Measurements from ENCODE around the gene AFMID.
"Not testable (repeated sequence)": the region's sequence is repeated elsewhere in the genome, so short reads cannot be mapped to it uniquely, and the experiment has no call there.

AFMID gene

DNA sequence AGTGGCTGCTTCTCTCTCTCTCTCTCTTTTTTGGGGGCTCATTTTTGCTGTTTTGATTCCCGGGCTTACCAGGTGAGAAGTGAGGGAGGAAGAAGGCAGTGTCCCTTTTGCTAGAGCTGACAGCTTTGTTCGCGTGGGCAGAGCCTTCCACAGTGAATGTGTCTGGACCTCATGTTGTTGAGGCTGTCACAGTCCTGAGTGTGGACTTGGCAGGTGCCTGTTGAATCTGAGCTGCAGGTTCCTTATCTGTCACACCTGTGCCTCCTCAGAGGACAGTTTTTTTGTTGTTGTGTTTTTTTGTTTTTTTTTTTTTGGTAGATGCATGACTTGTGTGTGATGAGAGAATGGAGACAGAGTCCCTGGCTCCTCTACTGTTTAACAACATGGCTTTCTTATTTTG is 36.6 kb downstream of the AFMID start:
- no peak for DNase-seq (ENCODE audit: low read depth in 2 of 2)

DNA sequence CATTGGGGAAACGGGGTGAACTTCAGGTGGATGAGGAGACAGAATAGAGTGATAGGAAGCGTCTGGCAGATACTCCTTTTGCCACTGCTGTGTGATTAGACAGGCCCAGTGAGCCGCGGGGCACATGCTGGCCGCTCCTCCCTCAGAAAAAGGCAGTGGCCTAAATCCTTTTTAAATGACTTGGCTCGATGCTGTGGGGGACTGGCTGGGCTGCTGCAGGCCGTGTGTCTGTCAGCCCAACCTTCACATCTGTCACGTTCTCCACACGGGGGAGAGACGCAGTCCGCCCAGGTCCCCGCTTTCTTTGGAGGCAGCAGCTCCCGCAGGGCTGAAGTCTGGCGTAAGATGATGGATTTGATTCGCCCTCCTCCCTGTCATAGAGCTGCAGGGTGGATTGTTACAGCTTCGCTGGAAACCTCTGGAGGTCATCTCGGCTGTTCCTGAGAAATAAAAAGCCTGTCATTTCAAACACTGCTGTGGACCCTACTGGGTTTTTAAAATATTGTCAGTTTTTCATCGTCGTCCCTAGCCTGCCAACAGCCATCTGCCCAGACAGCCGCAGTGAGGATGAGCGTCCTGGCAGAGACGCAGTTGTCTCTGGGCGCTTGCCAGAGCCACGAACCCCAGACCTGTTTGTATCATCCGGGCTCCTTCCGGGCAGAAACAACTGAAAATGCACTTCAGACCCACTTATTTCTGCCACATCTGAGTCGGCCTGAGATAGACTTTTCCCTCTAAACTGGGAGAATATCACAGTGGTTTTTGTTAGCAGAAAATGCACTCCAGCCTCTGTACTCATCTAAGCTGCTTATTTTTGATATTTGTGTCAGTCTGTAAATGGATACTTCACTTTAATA is 37.3 kb downstream of the AFMID start:
- no peak for DNase-seq (ENCODE audit: low read depth in 2 of 2)

DNA sequence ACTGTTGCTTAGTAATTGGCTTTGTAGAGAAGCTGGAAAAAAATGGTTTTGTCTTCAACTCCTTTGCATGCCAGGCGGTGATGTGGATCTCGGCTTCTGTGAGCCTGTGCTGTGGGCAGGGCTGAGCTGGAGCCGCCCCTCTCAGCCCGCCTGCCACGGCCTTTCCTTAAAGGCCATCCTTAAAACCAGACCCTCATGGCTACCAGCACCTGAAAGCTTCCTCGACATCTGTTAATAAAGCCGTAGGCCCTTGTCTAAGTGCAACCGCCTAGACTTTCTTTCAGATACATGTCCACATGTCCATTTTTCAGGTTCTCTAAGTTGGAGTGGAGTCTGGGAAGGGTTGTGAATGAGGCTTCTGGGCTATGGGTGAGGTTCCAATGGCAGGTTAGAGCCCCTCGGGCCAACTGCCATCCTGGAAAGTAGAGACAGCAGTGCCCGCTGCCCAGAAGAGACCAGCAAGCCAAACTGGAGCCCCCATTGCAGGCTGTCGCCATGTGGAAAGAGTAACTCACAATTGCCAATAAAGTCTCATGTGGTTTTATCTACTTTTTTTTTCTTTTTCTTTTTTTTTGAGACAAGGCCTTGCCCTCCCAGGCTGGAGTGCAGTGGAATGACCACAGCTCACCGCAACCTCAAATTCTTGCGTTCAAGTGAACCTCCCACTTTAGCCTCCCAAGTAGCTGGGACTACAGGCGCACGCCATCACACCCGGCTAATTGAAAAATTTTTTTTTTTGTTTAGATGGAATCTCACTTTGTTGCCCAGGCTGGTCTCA is 38.1 kb downstream of the AFMID start:
- DNase-seq (ENCODE audit: low read depth in 2 of 2): no peak

DNA sequence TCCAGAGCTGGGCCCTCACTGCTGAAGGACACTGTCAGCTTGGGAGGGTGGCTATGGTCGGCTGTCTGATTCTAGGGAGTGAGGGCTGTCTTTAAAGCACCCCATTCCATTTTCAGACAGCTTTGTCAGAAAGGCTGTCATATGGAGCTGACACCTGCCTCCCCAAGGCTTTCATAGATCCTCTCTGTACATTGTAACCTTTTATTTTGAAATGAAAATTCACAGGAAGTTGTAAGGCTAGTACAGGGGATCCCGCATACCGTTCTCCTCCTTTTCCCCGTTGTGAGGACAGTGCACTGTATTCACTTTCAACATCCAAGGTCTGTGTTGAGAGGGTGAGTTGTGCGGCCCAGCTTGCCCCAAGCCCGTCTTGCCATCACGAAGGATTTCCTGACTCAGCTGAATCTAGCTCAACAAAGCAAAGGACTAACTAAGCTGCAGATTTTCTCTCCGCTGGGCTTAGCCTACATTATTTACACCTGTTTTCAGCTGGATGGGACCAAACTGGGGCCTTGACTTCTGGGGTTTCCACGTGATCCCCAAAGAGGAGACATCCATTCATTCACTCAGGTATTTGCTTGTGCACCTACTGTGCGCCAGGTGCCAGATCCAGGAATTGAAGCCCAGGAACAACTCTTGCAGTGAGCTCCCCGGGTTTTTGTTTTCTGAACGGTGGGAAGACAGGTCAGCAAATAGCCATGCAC is 39.0 kb downstream of the AFMID start:
- no peak for DNase-seq (ENCODE audit: low read depth in 2 of 2)

DNA sequence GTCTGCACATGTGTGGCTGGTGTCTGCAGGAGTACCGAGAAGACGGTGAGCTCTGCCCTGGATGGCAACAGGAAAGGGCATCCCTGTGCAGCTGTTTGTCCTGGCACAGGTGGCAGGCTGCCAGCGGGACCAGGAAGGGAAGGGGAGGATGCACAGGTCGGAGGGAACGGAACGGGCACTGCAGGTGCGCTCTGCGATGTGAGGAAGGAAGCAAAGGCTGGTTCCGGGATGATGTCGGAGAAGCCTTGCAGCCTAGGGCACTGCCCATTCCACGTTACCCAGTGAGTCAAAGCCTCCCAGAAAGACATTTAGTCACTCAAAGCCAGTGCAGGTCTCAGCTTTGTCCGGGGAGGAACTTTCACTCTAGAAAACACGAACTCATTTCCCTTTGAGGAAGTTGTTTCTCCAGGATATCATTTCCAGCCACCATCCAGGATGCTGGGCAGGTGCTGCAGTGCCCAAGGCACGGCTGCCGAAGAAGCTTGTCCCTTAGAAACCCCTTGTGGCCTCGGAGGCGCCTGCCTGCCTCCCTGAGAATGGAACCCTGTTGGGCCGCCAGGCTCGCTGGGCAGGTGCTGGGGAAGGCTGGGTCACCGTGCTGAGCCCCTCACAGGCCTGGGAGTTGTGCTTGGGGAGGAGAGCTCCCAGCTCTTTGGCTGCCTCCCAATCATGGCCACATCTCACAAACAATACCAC is 39.7 kb downstream of the AFMID start:
- DNase-seq (ENCODE audit: low read depth in 2 of 2): no peak

DNA sequence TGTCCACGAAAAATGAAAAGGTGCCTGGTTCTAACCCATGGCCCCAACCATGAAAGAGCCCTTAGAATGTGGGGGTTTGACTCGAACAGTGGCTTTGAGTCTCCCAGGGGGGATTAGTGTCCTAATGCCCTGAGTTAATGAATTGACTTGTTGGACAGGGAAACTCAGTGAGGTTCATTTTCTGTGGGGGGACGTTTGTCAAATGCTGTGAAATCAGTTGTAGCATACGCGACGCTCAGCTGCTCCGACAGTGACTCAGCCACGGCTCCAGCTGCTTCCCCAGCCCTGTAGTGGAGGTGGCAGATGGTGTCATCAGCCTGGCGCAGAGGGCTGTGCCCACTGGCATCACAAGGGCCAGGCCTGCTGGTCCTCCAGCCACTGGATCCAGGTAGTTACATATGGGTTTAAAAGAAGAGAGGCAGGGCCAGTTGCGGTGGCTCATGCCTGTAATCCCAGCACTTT is 40.3 kb downstream of the AFMID start:
- no peak for DNase-seq (ENCODE audit: low read depth in 2 of 2)

DNA sequence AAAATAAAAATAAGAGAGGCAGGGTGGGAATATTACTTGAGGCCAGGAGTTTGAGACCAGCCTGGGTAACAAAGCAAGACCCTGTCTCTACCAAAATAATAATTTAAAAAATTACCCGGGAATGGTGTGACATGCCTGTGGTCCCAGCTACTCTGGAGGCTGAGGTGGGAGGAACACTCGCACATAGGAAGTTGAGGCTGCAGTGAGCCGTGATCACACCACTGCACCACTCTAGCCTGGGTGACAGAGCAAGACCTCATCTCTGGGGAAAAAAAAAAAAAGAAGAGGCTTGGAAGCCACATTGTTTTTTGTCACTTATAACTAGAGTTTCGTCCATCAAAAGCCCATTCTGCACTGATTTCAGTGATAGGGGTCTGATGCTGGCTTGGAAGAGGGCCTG is 41.0 kb downstream of the AFMID start:
- no peak for DNase-seq (ENCODE audit: low read depth in 2 of 2)

DNA sequence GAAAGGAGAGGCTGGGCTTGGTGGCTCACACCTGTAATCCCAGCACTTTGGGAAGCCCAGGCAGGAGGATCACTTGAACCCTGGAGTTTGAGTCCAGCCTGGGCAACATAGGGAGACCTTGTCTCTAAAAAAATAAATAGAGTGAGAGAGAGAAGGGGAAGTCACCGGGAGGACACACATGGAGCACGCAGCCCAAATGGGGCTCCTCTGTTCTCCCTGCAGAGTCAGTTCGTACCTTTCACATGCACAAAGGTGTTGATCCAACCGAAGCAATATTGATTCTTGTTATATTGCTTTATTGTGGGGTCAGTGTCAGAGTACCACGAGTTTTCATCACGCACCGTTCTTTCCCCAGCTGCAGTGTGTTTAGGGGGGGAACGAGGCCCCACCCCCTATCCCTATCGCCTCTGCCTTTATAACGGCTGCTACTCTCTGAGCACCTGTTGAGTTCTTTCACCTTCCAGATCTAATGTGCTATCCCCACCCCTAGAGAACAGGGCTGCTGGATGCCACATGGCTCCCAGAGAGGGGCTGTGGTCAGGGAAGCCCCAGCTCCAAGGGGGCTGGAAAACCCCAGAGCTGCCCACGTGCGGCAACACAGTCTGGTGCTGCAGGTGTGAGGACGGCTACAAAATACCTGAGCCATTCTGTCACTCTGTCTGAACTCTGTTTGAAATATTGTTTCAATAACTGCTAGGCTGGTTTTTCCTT is 43.2 kb downstream of the AFMID start:
- DNase-seq (ENCODE audit: low read depth in 2 of 2): no peak

DNA sequence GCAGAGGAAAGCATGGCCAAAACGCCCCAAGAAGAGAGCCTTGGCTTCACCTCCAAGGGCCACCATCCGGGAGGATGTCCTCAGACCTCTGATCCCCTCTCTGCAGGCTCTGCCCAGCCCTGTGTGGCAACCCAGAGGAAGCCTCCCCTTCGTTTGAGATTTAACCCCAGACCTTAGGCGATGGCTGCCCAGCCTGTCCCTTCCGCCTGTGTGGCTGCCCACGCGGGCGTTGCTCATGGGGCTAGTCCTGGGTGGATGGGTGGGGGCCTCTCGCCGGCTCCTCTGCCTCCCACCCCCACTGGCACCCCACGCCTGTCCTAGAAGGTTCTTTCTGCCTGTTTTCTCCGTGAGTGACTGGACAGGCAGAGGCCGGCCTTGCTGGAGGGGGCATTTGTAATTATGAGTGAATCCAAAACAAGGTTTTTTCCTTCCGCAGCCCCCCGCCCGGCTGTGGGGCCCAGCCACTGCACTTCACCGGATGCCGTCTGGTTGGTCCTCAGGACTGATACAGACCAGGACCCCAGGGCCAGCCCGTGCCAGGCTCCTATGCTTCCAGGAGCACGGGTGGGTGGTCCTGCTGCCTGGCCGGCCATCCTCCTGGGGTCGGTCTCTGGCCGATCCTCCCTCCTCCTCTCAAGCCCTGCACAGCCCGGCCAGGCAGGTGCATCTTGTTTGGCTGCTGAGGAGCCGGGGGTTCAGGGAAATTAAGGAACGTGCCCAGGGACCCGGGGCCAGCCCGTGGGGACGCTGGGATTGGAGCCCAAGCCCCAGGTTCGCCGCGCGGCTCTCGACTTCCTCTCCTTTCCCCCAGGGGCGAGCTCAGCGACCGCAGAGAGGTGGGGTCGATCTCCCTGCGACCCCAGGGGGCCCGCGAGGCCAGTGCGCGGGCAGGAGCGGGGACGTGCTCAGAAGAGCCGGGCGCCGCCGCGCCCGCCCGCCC is 44.1 kb downstream of the AFMID start, which contains the start of gene TMEM235:
Gene TMEM235, plus strand, starts transcription at position 636 of the 940 bp plus-strand sequence. CDS start 393 bp downstream, outside the sequence.
- DNase-seq (ENCODE audit: low read depth in 2 of 2): no peak

DNA sequence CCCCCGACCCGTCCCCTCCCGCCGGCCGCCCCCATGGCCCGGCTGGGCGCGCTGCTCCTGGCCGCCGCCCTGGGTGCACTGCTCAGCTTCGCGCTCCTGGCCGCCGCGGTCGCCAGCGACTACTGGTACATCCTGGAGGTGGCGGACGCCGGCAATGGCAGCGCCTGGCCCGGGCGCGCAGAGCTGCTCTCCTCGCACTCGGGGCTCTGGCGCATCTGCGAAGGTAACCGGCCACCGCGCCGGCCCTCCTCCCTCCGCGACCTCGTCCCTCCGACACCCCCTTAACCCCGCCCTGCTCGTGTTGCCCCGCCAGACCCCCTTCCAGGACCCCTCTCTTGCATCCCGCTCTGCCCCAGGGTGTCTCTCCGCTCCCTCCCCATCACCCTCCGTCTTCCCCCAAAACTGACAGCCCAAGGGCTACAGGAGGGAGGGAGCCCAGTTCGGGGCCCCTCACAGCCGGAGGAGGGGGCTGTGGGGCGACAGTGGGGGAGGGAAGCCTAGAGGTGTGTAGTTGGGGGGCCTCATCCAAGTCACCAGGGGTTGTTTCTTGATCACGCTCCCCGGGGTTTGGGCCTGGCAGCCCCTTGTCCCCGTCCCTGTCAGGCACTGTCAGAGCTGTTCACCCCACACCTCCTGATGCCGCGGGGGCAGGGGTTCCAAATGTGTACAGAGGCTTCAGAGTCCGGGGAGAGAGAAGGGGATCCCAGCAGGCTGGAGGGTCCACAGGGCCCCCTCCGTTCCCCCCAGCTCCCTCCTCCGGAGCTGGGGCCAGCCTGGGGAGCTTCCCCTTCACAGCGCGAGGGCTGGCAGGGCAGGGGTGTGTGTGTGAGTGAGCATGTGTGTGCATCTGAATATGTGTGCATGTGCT is 45.1 kb downstream of the AFMID start:
- no peak for DNase-seq (ENCODE audit: low read depth in 2 of 2)

DNA sequence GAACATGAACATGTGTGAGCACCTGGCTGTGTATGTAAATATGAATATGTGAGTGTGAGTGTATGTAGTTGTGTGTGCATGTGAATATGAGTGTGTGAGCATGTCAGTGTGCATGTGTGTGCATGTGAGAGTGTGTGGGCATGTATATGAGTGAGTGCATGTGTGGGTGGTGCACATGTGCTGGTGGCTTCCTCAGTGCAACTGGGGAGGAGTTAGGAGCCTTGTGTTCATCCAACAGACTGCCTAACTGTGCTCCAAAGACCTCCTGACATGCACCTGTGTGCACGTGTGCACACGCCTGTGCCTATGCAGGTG is 45.7 kb downstream of the AFMID start:
- no peak for DNase-seq (ENCODE audit: low read depth in 2 of 2)

DNA sequence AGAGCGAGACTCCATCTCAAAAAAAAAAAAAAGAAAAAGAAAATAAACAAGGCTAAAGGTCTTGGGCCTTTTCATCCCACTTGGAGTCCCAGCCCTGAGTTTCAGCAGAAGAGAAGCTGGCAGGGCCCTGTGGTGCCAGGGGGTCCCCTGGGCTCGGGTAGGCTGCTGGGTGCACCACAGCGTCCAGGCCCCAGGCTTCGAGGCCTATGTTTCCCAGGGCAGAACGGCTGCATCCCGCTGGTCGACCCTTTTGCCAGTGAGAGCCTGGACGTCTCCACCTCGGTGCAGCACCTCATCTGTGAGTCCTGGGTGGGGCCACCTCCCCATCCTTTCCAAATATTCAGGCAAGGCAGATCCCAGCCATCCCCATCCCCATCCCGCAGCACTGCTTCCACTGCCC is 46.5 kb downstream of the AFMID start:
- no peak for DNase-seq (ENCODE audit: low read depth in 2 of 2)

DNA sequence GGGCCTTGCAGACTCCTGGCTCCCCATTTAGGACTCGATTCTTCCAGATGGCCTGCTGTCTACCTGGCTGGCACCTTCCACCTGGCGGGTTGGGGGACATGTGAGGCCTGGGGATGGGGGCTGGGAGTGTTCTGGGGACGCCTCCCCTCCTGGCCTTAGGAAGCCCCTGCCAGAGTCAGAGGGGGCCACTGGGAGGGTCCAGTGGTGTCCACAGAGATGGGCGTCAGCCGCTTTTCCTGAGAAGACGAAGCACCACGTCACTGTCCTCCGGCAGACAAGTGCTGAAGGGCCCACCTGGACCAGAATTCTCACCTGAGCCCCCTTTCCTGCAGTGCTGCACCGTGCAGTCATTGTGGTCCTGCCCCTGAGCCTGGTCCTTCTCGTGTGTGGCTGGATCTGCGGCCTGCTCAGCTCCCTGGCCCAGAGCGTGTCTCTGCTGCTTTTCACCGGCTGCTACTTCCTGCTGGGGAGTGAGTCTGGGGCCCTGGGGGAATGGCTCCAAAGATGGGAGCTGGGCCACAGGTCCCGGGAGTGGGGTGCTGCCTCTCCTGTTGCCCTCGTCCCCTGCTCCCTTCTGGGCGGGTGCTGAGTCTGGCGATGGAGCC is 47.2 kb downstream of the AFMID start:
- no peak for DNase-seq (ENCODE audit: low read depth in 2 of 2)

DNA sequence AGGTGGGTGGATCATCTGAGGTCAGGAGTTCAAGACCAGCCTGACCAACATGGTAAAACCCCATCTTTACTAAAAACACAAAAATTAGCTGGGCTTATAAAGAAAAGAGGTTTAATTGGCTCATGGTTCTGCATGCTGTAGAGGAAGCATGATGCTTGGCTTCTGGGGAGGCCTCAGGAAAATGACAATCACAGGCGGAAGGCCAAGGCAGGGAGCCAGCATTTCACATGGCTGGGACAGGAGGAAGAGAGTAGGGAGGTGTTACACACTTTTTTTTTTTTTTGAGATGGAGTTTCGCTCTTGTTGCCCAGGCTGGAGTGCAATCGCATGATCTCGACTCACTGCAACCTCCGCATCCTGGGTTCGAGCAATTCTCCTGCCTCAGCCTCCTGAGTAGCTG is 47.9 kb downstream of the AFMID start:
- DNase-seq (ENCODE audit: low read depth in 2 of 2): not testable (repeated sequence)

DNA sequence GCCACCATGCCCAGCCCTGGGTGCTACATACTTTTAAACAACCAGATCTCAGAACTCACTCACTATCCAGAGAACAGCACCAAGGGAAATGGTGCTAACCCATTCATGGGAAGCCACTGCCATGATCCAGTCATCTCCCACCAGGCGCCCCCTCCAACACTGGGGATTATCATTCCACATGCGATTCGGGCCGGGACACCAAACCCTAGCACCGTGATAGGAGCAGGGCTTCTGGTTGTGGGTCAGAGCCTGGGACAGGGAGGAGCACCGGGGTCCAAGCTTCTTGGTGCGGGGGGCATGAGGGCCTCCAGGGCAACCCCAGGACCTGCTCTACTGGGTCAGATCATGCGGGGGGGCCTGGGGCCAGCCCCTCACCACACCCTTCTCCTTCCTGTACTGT is 48.7 kb downstream of the AFMID start:
- DNase-seq (ENCODE audit: low read depth in 2 of 2): no peak

DNA sequence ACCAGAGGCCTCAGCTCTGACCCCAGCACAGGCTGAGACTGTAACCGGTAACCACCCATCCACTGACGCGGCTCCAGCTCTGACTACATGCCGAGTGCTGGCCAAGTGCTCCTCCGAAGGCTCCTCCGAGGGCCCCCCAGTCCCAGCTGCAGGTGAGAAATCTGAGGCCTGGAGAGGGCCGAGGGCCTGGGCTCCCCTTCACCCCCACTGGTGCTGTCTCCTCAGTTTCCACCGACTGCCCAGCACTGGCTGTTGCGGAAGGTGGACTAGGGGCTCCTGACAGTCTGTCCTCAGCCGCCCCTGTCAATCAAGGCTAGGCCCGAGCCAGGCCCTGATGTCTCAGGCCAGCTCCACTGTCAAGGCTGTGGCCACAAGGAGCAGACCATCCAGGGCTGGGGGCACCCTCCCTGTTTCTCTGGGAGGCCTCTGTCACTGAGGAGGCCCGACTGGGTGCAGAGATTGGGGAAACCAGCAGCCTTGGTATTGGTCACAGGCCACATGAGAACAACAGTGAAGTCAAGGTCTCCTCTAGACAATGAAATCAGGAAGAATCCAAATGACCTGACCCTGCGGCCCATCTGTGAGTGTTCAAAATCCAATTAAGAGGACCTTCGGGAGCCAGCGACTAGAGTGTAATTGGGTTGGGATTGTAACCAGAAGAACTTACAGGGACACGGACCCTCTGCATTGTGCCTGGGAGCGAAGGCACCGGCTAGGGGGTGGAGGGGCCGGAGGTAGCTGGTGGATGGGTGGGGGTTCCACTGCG is 49.4 kb downstream of the AFMID start:
- no peak for DNase-seq (ENCODE audit: low read depth in 2 of 2)

DNA sequence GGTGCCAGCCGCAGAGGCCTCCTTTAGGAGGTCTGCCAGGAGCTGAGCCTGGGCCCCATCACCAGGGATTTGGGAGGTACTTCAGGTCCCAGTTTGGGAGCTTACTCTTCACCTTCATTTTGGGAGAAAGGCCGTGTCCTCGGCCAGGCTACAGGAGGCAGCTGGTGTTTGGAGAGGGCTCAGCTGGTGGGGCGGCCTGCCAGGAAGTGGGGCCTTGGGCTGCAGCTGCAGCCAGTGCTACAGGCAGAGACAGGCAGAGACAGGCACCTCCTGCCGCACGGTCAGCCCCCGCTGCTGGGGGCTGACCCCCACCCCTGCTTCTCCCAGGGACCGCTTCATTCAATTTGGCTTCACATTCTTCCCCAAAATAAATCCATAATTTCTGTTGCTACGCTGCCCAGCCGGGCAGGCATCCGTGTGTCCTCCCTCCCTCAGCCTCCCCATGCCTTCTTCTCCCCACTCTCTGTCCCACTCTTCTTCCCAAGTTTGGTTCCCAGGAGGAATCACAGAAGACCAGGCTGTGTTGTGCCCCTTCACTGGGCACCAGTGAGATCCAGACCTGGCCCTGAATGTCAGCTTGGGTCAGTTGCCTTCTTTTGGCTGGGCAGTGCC is 50.3 kb downstream of the AFMID start:
- DNase-seq (ENCODE audit: low read depth in 2 of 2): no peak
